Transverse colon (tissue), 4 donors: ENCODE data around the gene SLC17A7.

Source experiments
- CTCF ChIP-seq, 5 experiments: fragments of 200-600 bp in 3 of 5; fragments of 450-650 bp in 2 of 5; sonication (generic) in 3 of 5; IDR thresholded peaks; 1 replicate in 2 of 5; 2 replicates in 3 of 5; pipeline ENCODE4 v1.5.1; 2016 to 2017; ENCODE audit warnings: antibody characterized with exemption in 5 of 5, inconsistent platforms in 3 of 5, mild to moderate bottlenecking in 2 of 5, moderate library complexity in 1 of 5
- EP300 ChIP-seq: sonication (generic); formaldehyde crosslinking; IDR thresholded peaks from one replicate; pipeline ENCODE4 v1.6.1; 2017; ENCODE audit warnings: antibody characterized with exemption, low read depth
- POLR2A ChIP-seq: fragments of 450-650 bp; IDR thresholded peaks from one replicate; pipeline ENCODE4 v1.6.1; 2016; ENCODE audit warnings: antibody characterized with exemption, mild to moderate bottlenecking, moderate library complexity
- POLR2AphosphoS5 ChIP-seq, 3 donors: sonication (generic); formaldehyde crosslinking; IDR thresholded peaks; one replicate each; pipeline ENCODE4 v1.6.1; 2016; ENCODE audit warnings: antibody characterized with exemption in 3 of 3

- TF ChIP-seq CTCF (IDR thresholded peaks at IDR 0.05) = no peak
- TF ChIP-seq EP300 = no peak
- no peak for TF ChIP-seq POLR2A
- TF ChIP-seq POLR2AphosphoS5 (IDR thresholded peaks at IDR 0.05) = no peak
These were observed 14.0 kb downstream of the SLC17A7 start for GRCh38 chr19:49427339-49427738.
